HG02571 (cell line): ENCODE measurements around the gene RNASE7.
"Not testable (repeated sequence)": the region's sequence is repeated elsewhere in the genome, so short reads cannot be mapped to it uniquely, and the experiment has no call there.

Experiments used
- ATAC-seq: cut with Tn5 transposase; IDR thresholded peaks from one replicate; pipeline ENCODE4 v1.9.1; 2021; ENCODE audit warnings: mild to moderate bottlenecking, moderate library complexity; ENCODE audit not compliant: unreplicated experiment

RNASE7 gene

GRCh38 chr14:21041676-21042433 is at the start of gene RNASE7:
RNASE7 (plus strand) TSS chr14:21042362; CDS start chr14:21042993, 631 bp downstream.
- ATAC-seq: no peak

- no peak for ATAC-seq
Observed at GRCh38 chr14:20996521-20996920, 45.6 kb upstream of the RNASE7 start.

- ATAC-seq: no peak
Observed at GRCh38 chr14:20997115-20997514, 45.0 kb upstream of the RNASE7 start.

- ATAC-seq: no peak
Observed at GRCh38 chr14:20997564-20997963, 44.6 kb upstream of the RNASE7 start.

- no peak for ATAC-seq
Observed at GRCh38 chr14:20998139-20998538, 44.0 kb upstream of the RNASE7 start.

- no peak for ATAC-seq
Observed at GRCh38 chr14:20998674-20999366, 43.3 kb upstream of the RNASE7 start, which contains the start of gene SLC39A2. SLC39A2 (plus strand) TSS chr14:20999293; CDS start chr14:20999447, 154 bp downstream.

GRCh38 chr14:20999591-20999990 is 42.6 kb upstream of the RNASE7 start:
- ATAC-seq: no peak

GRCh38 chr14:21001218-21001617 is 40.9 kb upstream of the RNASE7 start:
- no peak for ATAC-seq

- no peak for ATAC-seq
Observed at GRCh38 chr14:21003788-21004346, 38.3 kb upstream of the RNASE7 start.

GRCh38 chr14:21009721-21010120 is 32.4 kb upstream of the RNASE7 start:
- ATAC-seq: not testable (repeated sequence)

- ATAC-seq: no peak
Observed at GRCh38 chr14:21011136-21011535, 31.0 kb upstream of the RNASE7 start.

GRCh38 chr14:21014761-21015190 is 27.4 kb upstream of the RNASE7 start:
- no peak for ATAC-seq

GRCh38 chr14:21015312-21015711 is 26.9 kb upstream of the RNASE7 start:
- no peak for ATAC-seq

- no peak for ATAC-seq
Observed at GRCh38 chr14:21016413-21017190, 25.6 kb upstream of the RNASE7 start.

GRCh38 chr14:21017528-21018245 is 24.5 kb upstream of the RNASE7 start:
- no peak for ATAC-seq

GRCh38 chr14:21018286-21018685 is 23.9 kb upstream of the RNASE7 start:
- ATAC-seq: no peak

GRCh38 chr14:21018781-21019180 is 23.4 kb upstream of the RNASE7 start:
- no peak for ATAC-seq

- no peak for ATAC-seq
Observed at GRCh38 chr14:21019366-21019765, 22.8 kb upstream of the RNASE7 start.

GRCh38 chr14:21020977-21021545 is 21.1 kb upstream of the RNASE7 start:
- no peak for ATAC-seq

- no peak for ATAC-seq
Observed at GRCh38 chr14:21022686-21023085, 19.5 kb upstream of the RNASE7 start.
